Stomach smooth muscle (tissue), 2 donors: ENCODE measurements around the gene PKP4.

Experiments
- H3K27ac ChIP-seq: one replicate; pipeline ENCODE4 v1.7.0; 2013; ENCODE audit warnings: mild to moderate bottlenecking, low read length, inconsistent platforms
- H3K27me3 ChIP-seq, 2 donors: one replicate each; pipeline ENCODE4 v1.7.0; 2013; ENCODE audit warnings: low read length in 2 of 2; ENCODE audit not compliant: insufficient read depth in 2 of 2, control insufficient read depth in 1 of 2
- H3K36me3 ChIP-seq, 2 donors: one replicate each; pipeline ENCODE4 v1.7.0; 2013; ENCODE audit warnings: low read length in 2 of 2; ENCODE audit not compliant: control insufficient read depth in 2 of 2, insufficient read depth in 2 of 2
- H3K4me1 ChIP-seq: one replicate; pipeline ENCODE4 v1.7.0; 2013; ENCODE audit warnings: low read length; ENCODE audit not compliant: control insufficient read depth, insufficient read depth
- H3K4me3 ChIP-seq, 2 donors: one replicate each; pipeline ENCODE4 v1.7.0; 2013; ENCODE audit warnings: low read length in 2 of 2
- H3K9ac ChIP-seq, 2 donors: one replicate each; pipeline ENCODE4 v1.7.0; 2013; ENCODE audit warnings: low read length in 2 of 2, mild to moderate bottlenecking in 1 of 2
- H3K9me3 ChIP-seq, 2 donors: one replicate each; pipeline ENCODE4 v1.7.0; 2013; ENCODE audit warnings: low read length in 2 of 2; ENCODE audit not compliant: control insufficient read depth in 2 of 2
- donor health status: healthy.
- donor health status: Pancreatic carcinoma.

Gene PKP4

GRCh38 chr2:158486150-158486969 lies 29.6 kb downstream of the PKP4 start:
- Histone ChIP-seq H3K27ac (no peak overlapping the region), H3K9me3 (no peaks in the 10 kb centered on the region), H3K4me1 (peaks cover 14% of the 10 kb centered on the region), H3K36me3 (no peaks in the 10 kb centered on the region), H3K4me3 (no peak overlapping the region), H3K9ac (no peak overlapping the region), H3K27me3 (no peaks in the 10 kb centered on the region)

DNA sequence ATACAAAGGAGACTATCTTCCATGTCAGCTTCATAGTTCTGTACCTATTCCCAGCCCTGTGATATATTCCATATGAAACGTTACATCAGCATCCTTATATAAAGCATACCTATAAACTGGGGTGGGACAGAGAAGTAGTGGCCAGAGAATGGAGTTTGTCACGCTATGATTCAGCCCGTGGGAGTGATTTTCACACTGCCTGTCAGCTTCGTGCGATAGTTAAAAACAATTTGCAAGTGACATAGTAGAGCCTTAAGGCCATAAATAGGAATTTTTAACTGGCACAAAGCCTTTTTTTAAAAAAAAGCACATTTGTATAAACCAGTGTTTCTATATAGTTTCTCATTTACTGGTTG lies 30.2 kb downstream of the PKP4 start:
- H3K4me1 ChIP-seq = peaks cover 14% of the 10 kb centered on the region
- H3K27ac ChIP-seq = no peak overlapping the region
- H3K9ac ChIP-seq = no peak overlapping the region
- no peak overlapping the region for H3K4me3 ChIP-seq
- no peaks in the 10 kb centered on the region for H3K9me3 ChIP-seq
- no peaks in the 10 kb centered on the region for H3K27me3 ChIP-seq
- no peaks in the 10 kb centered on the region for H3K36me3 ChIP-seq

- Histone ChIP-seq H3K27ac (no peak overlapping the region), H3K4me1 (peaks cover 14% of the 10 kb centered on the region)
Measured at GRCh38 chr2:158487419-158487818, 30.7 kb downstream of the PKP4 start.

GRCh38 chr2:158488442-158489216 lies 31.9 kb downstream of the PKP4 start:
- no peaks in the 10 kb centered on the region for H3K27me3 ChIP-seq
- H3K27ac ChIP-seq = no peak overlapping the region
- no peaks in the 10 kb centered on the region for H3K9me3 ChIP-seq
- peaks cover 18% of the 10 kb centered on the region for H3K4me1 ChIP-seq
- H3K9ac ChIP-seq = no peak overlapping the region
- H3K36me3 ChIP-seq = no peaks in the 10 kb centered on the region
- no peak overlapping the region for H3K4me3 ChIP-seq

More at GRCh38 chr2:158487419-158487818, 30.7 kb downstream of the PKP4 start:
- Histone ChIP-seq H3K36me3 (no peaks in the 10 kb centered on the region), H3K27me3 (no peaks in the 10 kb centered on the region), H3K9me3 (no peaks in the 10 kb centered on the region), H3K4me3 (no peak overlapping the region), H3K9ac (no peak overlapping the region)

GRCh38 chr2:158489366-158490112 lies 32.8 kb downstream of the PKP4 start:
- H3K4me3 ChIP-seq = no peak overlapping the region
- H3K27me3 ChIP-seq = no peaks in the 10 kb centered on the region
- no peak overlapping the region for H3K27ac ChIP-seq
- no peak overlapping the region for H3K9ac ChIP-seq
- H3K36me3 ChIP-seq = no peaks in the 10 kb centered on the region
- H3K9me3 ChIP-seq = no peaks in the 10 kb centered on the region
- H3K4me1 ChIP-seq = peaks cover 20% of the 10 kb centered on the region

DNA sequence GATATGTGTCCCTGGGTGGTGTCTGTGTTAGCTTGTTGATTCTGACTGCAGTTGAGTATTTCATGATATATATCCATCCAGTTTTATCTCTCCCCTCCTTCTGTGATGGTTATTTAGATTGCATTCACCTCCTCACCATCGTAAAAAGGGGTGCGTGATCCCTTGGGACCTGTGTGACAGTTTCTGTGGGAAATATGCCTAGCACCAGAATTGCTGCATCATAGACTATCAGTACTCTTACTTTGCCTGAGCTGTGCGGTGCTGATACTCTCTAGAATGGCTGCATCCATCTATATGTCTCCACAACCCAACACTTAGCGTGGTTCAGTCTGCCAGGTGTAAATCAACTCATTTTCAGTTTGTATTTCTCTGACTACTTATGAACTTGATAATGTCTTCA lies 34.3 kb downstream of the PKP4 start:
- H3K9me3 ChIP-seq = no peaks in the 10 kb centered on the region
- H3K4me1 ChIP-seq = peaks cover 20% of the 10 kb centered on the region
- H3K9ac ChIP-seq = no peak overlapping the region
- H3K27ac ChIP-seq = no peak overlapping the region
- no peak overlapping the region for H3K4me3 ChIP-seq
- no peaks in the 10 kb centered on the region for H3K27me3 ChIP-seq
- no peaks in the 10 kb centered on the region for H3K36me3 ChIP-seq

DNA sequence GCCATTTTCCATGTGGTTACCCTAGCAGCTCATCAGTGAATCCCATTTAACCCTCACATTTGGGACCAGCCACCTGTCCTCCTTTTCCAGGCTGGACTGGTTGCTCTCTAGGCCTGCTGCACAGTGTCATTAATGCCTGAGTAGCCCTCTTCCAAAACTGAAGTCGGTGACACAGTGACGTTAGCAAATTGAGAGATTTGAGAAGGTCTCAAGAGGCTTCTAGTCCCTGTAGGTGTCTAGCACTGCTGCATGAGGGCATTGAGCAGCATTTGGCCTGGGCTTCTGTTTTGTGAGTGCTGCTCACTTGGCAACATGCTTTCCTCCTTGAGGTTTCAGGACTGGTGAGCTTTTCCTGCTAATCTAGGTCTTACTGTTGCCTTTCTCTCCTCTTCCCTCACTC lies 36.7 kb downstream of the PKP4 start:
- H3K9ac ChIP-seq = no peak overlapping the region
- no peaks in the 10 kb centered on the region for H3K27me3 ChIP-seq
- no peak overlapping the region for H3K27ac ChIP-seq
- H3K4me3 ChIP-seq = no peak overlapping the region
- H3K4me1 ChIP-seq = peaks cover 11% of the 10 kb centered on the region
- no peaks in the 10 kb centered on the region for H3K36me3 ChIP-seq
- H3K9me3 ChIP-seq = no peaks in the 10 kb centered on the region

DNA sequence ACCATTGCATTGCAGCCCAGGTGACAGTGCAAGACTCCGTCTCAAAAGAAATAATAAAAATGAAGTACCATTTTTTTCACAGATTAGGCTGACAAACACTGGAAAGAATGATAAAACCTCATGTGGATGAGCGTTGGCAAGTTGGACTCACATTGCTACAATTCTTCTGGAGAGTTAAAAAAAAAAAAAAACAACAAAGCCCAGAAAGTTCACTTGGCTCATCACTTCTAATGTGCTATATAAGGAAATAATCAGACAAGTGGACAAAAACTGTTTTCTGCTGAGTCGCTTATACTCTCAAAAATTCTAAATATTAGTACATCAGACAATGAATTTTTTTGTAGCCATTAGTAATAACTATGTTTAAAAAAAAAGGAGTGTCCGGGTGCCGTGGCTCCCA lies 38.4 kb downstream of the PKP4 start:
- H3K9ac ChIP-seq = no peak overlapping the region
- no peaks in the 10 kb centered on the region for H3K27me3 ChIP-seq
- no peak overlapping the region for H3K27ac ChIP-seq
- H3K4me1 ChIP-seq = peaks cover 10% of the 10 kb centered on the region
- no peak overlapping the region for H3K4me3 ChIP-seq
- no peaks in the 10 kb centered on the region for H3K36me3 ChIP-seq
- H3K9me3 ChIP-seq = no peaks in the 10 kb centered on the region

DNA sequence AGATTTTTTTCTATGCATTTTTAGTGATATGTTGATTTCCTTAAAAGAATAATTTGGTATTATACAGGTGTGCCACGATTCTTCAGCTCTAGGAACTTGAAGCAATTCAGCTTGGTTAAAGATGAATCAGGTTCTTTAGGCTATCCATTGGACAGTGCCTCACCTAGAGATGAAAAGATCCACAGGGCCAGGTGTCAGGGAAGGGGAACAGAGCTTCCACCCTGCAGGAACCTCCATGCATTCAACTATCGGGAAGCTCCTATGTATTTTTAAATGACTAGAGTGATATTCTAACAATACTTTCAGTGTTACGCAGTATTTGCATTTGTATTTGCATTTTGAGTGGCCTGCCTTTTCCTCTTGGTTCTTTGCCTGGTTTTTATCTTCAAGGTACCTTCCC lies 40.2 kb downstream of the PKP4 start:
- H3K4me1 ChIP-seq = peaks cover 22% of the 10 kb centered on the region
- H3K27me3 ChIP-seq = no peaks in the 10 kb centered on the region
- no peak overlapping the region for H3K4me3 ChIP-seq
- no peak overlapping the region for H3K9ac ChIP-seq
- H3K36me3 ChIP-seq = no peaks in the 10 kb centered on the region
- no peaks in the 10 kb centered on the region for H3K9me3 ChIP-seq
- no peak overlapping the region for H3K27ac ChIP-seq

DNA sequence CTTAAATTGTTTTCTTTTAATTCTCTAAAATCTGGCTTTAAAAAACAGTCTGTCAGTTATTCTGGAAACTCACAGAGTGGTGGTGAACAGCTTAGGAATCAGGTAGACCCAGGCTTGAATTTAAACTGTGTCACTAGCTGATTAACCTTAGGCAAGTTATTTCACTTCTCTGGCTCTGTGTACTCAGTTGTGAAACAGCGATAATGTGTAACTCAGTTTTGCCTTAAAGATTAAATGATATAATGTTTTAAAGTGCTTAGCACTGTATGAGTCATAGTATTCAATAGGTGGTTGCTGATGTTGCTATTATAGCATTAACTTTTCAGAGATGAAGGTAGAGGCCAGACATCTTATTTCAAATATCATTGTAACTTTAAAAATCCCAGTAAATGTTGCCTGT lies 40.7 kb downstream of the PKP4 start:
- H3K9ac ChIP-seq = no peak overlapping the region
- no peak overlapping the region for H3K4me3 ChIP-seq
- no peaks in the 10 kb centered on the region for H3K9me3 ChIP-seq
- H3K27me3 ChIP-seq = no peaks in the 10 kb centered on the region
- H3K36me3 ChIP-seq = no peaks in the 10 kb centered on the region
- peaks cover 22% of the 10 kb centered on the region for H3K4me1 ChIP-seq
- no peak overlapping the region for H3K27ac ChIP-seq
